Kidney (tissue), 14 donors: Measurements from ENCODE around the gene SUB1. TPM values are rescaled to one million over a fixed set of nuclear protein-coding genes. Genes with fewer than 3 reads are reported as not detected.

ENCODE experiments used
- DNase-seq, 5 donors: peaks; one replicate each; pipeline ENCODE4 v3.0.0-alpha.2; 2013 to 2020
- FAIRE-seq: peaks from 2 replicates; lab custom pipeline; 2012; peaks lifted over from hg19 to GRCh38; lab: Jason Lieb, UNC
- H3K27ac ChIP-seq, 2 donors: one replicate each; pipeline ENCODE4 v1.7.0; 2013; ENCODE audit warnings: low read depth in 2 of 2, low read length in 2 of 2, inconsistent platforms in 1 of 2
- H3K27me3 ChIP-seq: one replicate; pipeline ENCODE4 v1.7.1; 2013; ENCODE audit warnings: low read length, inconsistent platforms; ENCODE audit not compliant: control insufficient read depth, insufficient read depth
- H3K36me3 ChIP-seq, 3 donors: one replicate each; pipeline versions ENCODE4 v1.7.0 to v1.7.1; 2013; ENCODE audit warnings: low read length in 3 of 3, control low read depth in 1 of 3, inconsistent platforms in 1 of 3; ENCODE audit not compliant: insufficient read depth in 3 of 3, control insufficient read depth in 2 of 3
- H3K4me1 ChIP-seq, 3 donors: one replicate each; pipeline versions ENCODE4 v1.7.0 to v1.7.1; 2013; ENCODE audit warnings: low read length in 3 of 3, inconsistent platforms in 1 of 3, low read depth in 1 of 3; ENCODE audit not compliant: control insufficient read depth in 2 of 3, insufficient read depth in 2 of 3
- H3K4me3 ChIP-seq, 3 donors: one replicate each; pipeline versions ENCODE4 v1.7.0 to v1.8.1; 2013; ENCODE audit warnings: low read length in 3 of 3, control low read depth in 1 of 3, inconsistent platforms in 1 of 3
- H3K9ac ChIP-seq, 3 donors: one replicate each; pipeline versions ENCODE4 v1.7.0 to v1.7.1; 2013; ENCODE audit warnings: low read length in 3 of 3, control low read depth in 1 of 3, inconsistent platforms in 1 of 3
- H3K9me3 ChIP-seq, 3 donors: one replicate each; pipeline versions ENCODE4 v1.7.0 to v1.7.1; 2013; ENCODE audit warnings: low read length in 3 of 3, control low read depth in 1 of 3, inconsistent platforms in 1 of 3; ENCODE audit not compliant: control insufficient read depth in 2 of 3, insufficient read depth in 1 of 3
- intact Hi-C: fragments of 100-400 bp; cut with DNase I; formaldehyde crosslinking; loops from one replicate; pipeline ENCODE4 v1.11.1; 2022
- polyA plus RNA-seq: library from polyadenylated mRNA; stranded (reverse); fragments of 350-450 nt; fragmentation: Illumina TruSeq; extraction: RNeasy Lipid Tissue Mini Kit (QIAGEN cat#74804); gene quantifications from one replicate; pipeline ENCODE4 v1.2.3, GENCODE V29; 2014; ENCODE audit warnings: low read depth, low replicate concordance; ENCODE audit not compliant: insufficient read depth
- total RNA-seq: library from RNA; stranded (reverse); fragmentation: NEBNext Ultra II Directional; extraction: Animal tissue kit (Norgen Biotek cat#: 25700); gene quantifications from one replicate; pipeline ENCODE4 v1.2.1, GENCODE V29; 2021
- TF ChIP-seq, protein P1 (sequence below): IDR thresholded peaks from 3 replicates; pipeline ENCODE4 v1.5.1; 2012; ENCODE audit warnings: mild to moderate bottlenecking, moderate library complexity, borderline replicate concordance; ENCODE audit not compliant: insufficient read depth; ENCODE audit errors: extremely low read depth
- donor health status: control.
- donor health status: control.
- donor health status: control.
- donor health status: control.
- donor health status: control.
- donor health status: DM: yes; HTN: yes; CAD: no.
- donor health status: Normal renal cell carcinoma (clear cell type).

SUB1 gene
- total and polyA plus RNA-seq, 2 donors from 2014 or later: 167 to 292 TPM

GRCh38 chr5:32605766-32606152 lies 20.4 kb downstream of the SUB1 start:
- H3K27me3 ChIP-seq: no peaks in the 10 kb centered on the region
- TF ChIP-seq, protein P1, sequence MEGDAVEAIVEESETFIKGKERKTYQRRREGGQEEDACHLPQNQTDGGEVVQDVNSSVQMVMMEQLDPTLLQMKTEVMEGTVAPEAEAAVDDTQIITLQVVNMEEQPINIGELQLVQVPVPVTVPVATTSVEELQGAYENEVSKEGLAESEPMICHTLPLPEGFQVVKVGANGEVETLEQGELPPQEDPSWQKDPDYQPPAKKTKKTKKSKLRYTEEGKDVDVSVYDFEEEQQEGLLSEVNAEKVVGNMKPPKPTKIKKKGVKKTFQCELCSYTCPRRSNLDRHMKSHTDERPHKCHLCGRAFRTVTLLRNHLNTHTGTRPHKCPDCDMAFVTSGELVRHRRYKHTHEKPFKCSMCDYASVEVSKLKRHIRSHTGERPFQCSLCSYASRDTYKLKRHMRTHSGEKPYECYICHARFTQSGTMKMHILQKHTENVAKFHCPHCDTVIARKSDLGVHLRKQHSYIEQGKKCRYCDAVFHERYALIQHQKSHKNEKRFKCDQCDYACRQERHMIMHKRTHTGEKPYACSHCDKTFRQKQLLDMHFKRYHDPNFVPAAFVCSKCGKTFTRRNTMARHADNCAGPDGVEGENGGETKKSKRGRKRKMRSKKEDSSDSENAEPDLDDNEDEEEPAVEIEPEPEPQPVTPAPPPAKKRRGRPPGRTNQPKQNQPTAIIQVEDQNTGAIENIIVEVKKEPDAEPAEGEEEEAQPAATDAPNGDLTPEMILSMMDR: no peak
- FAIRE-seq (no peak), DNase-seq (no peak)
- no peak overlapping the region for H3K27ac ChIP-seq
- H3K9me3 ChIP-seq: no peaks in the 10 kb centered on the region
- peaks cover 0 to 8% (median 5%) of the 10 kb centered on the region in 3 donors for H3K36me3 ChIP-seq
- H3K4me3 ChIP-seq: no peak overlapping the region
- no peak overlapping the region for H3K9ac ChIP-seq
- intact Hi-C loops: no loop called here
- H3K4me1 ChIP-seq: peaks cover 0 to 7% (median 0%) of the 10 kb centered on the region in 3 donors

DNA sequence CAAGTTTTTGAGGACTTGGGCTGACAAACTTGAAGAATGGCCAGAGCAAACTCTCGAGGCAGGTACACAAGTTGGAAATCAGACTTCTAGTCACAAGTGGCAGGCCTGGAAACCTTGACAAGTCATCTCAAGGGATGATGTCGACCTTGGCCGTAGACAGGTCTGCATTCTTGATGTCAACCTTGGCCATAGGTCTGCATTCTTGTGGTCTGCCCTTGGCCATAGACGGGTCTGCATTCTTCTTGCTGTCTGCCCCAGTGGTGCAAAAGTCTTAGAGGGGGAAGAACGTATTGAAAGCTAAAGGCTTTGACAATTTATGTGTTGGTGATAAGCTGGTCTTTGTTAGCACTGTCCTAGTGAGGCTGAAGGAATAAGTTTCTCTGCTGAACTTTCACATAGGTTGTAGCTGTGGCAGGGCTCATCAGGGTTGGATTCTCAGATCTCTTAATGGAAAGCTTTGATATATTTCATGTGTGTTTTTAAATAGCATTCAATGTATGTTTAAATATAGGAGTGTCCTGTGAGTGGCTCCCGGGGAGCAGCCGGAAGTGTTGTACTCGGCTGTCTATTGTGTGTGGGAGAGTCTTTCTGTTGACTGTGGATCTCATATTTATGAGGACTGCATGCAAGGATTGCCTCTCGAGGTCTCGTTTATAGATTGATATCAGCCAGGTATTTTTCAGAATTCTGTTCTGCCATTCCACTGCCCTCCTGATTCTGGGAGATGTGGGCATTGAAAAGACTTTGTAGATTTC lies 27.0 kb downstream of the SUB1 start:
- DNase-seq (no peak), FAIRE-seq (no peak)
- Histone ChIP-seq H3K9ac (no peak overlapping the region), H3K27ac (no peak overlapping the region), H3K4me1 (no peaks in the 10 kb centered on the region), H3K27me3 (no peaks in the 10 kb centered on the region), H3K9me3 (no peaks in the 10 kb centered on the region), H3K36me3 (no peaks in the 10 kb centered on the region), H3K4me3 (no peak overlapping the region)
- TF ChIP-seq, protein P1: no peak
- intact Hi-C loops: no loop called here

DNA sequence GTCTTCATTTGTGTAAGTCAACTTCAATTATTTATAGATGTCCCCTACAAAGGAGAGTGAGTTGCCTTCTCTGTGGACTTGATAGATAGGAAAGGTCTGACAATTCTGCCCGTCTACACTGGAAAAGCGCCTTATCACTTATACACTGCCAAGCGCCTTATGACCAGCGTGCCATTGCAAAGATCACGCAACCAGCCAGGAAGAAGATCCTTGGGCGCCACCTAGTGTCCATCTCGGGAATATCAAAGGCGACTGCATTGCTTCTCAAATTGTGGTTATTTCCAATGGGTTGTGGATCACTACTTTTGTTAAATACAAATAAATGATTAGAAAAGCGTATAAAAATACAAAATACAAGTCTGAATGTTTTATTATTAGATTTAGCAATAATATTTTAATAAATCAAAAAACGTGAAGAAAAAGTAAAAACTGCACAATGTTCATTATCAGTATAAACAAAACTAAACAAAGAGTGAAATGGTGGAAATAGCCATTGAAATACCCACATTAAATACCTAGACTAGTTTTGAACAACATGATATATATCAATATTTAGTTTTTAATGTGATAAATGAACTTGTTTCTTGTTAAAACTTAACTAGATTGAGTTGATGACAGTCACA lies 27.8 kb downstream of the SUB1 start:
- Histone ChIP-seq H3K4me3 (no peak overlapping the region), H3K27ac (no peak overlapping the region), H3K9ac (no peak overlapping the region), H3K27me3 (no peaks in the 10 kb centered on the region), H3K9me3 (no peaks in the 10 kb centered on the region), H3K36me3 (no peaks in the 10 kb centered on the region), H3K4me1 (no peaks in the 10 kb centered on the region)
- TF ChIP-seq, protein P1: peak; percentile 85
- intact Hi-C loops: no loop called here
- FAIRE-seq (peak; percentile 96), DNase-seq (peak in 4 of 5 donors; percentile 78 to 88 (median 80))
